ENCODE measurements around the gene TMX2. TPM values are rescaled to one million over a fixed set of nuclear protein-coding genes. Genes with fewer than 3 reads are reported as not detected.

Gene TMX2
- total RNA-seq, 1 experiment from 2014 or later = 93.9 TPM

GRCh38 chr11:57727185-57727584 is 14.8 kb downstream of the TMX2 start:
- CTCF ChIA-PET = no interaction called here
- H3K27ac ChIP-seq (ENCODE audit: low read depth, low read length) = no peak overlapping the region
- peaks cover 0 to 10% of the 10 kb centered on the region in 2 experiments; a peak in 1 of 4 replicates for H3K36me3 ChIP-seq (ENCODE audit: control insufficient read depth in 1 of 2, insufficient read depth in 2 of 2, low read length in 2 of 2)
- no peak for ATAC-seq
- no peaks in the 10 kb centered on the region for H3K9me2 ChIP-seq (ENCODE audit: insufficient read depth)
- no peaks in the 10 kb centered on the region for H3K27me3 ChIP-seq (ENCODE audit: insufficient read depth, low read length)
- peaks cover 100% of the 10 kb centered on the region for H3K79me2 ChIP-seq (ENCODE audit: insufficient read depth, low read length)
- no peaks in the 10 kb centered on the region for H3K9me3 ChIP-seq (ENCODE audit: control insufficient read depth in 1 of 2, insufficient read depth in 1 of 2, low read depth in 1 of 2, low read length in 2 of 2)
- no peak overlapping the region for H2AFZ ChIP-seq (ENCODE audit: low read depth, low read length, poor library complexity, severe bottlenecking)
- RAD21 ChIA-PET (ENCODE audit: low non-redundant PET in 1 of 2, low total read pairs in 2 of 2, uncharacterized antibody in 2 of 2, unreplicated experiment in 2 of 2) = no interaction called here
- H3K4me2 ChIP-seq (ENCODE audit: low read length) = no peak overlapping the region
- BruUV-seq (replicated peaks) = no TSS peak
- intact Hi-C loops (cut with micrococcal nuclease) = no loop called here
- POLR2A ChIA-PET = no interaction called here
- TF ChIP-seq SIN3A (IDR thresholded peaks at IDR 0.05; ENCODE audit: low read depth) (no peak), SRF (IDR thresholded peaks at IDR 0.05; ENCODE audit: low read depth) (no peak), SP1 (IDR thresholded peaks at IDR 0.05; ENCODE audit: low read depth) (no peak), FOSL1 (IDR thresholded peaks at IDR 0.05; ENCODE audit: low read depth) (no peak), ZBTB33 (IDR thresholded peaks at IDR 0.05; ENCODE audit: extremely low read depth, insufficient replicate concordance, low read length) (no peak), CBX3 (IDR thresholded peaks at IDR 0.05; ENCODE audit: low read depth) (no peak), ELF1 (IDR thresholded peaks at IDR 0.05; ENCODE audit: borderline replicate concordance, low read depth) (no peak), CEBPB (IDR thresholded peaks at IDR 0.05; ENCODE audit: low read depth) (no peak), YY1 (IDR thresholded peaks at IDR 0.05; ENCODE audit: extremely low read depth, insufficient replicate concordance, low read depth, low read length) (no peak), POLR2A (IDR thresholded peaks at IDR 0.05; ENCODE audit: borderline replicate concordance, extremely low read depth, insufficient read depth, insufficient read length) (no peak), MAX (IDR thresholded peaks at IDR 0.05) (no peak)
- TF ChIP-seq, protein P1, sequence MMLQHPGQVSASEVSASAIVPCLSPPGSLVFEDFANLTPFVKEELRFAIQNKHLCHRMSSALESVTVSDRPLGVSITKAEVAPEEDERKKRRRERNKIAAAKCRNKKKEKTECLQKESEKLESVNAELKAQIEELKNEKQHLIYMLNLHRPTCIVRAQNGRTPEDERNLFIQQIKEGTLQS (IDR thresholded peaks at IDR 0.05) = no peak
- TF ChIP-seq, protein P2, sequence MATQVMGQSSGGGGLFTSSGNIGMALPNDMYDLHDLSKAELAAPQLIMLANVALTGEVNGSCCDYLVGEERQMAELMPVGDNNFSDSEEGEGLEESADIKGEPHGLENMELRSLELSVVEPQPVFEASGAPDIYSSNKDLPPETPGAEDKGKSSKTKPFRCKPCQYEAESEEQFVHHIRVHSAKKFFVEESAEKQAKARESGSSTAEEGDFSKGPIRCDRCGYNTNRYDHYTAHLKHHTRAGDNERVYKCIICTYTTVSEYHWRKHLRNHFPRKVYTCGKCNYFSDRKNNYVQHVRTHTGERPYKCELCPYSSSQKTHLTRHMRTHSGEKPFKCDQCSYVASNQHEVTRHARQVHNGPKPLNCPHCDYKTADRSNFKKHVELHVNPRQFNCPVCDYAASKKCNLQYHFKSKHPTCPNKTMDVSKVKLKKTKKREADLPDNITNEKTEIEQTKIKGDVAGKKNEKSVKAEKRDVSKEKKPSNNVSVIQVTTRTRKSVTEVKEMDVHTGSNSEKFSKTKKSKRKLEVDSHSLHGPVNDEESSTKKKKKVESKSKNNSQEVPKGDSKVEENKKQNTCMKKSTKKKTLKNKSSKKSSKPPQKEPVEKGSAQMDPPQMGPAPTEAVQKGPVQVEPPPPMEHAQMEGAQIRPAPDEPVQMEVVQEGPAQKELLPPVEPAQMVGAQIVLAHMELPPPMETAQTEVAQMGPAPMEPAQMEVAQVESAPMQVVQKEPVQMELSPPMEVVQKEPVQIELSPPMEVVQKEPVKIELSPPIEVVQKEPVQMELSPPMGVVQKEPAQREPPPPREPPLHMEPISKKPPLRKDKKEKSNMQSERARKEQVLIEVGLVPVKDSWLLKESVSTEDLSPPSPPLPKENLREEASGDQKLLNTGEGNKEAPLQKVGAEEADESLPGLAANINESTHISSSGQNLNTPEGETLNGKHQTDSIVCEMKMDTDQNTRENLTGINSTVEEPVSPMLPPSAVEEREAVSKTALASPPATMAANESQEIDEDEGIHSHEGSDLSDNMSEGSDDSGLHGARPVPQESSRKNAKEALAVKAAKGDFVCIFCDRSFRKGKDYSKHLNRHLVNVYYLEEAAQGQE (IDR thresholded peaks at IDR 0.05; ENCODE audit: low read depth) = no peak
- H3K4me1 ChIP-seq (ENCODE audit: control insufficient read depth in 1 of 2, insufficient read depth in 2 of 2, low read length in 2 of 2) = peaks cover 8 to 14% of the 10 kb centered on the region in 2 experiments
- H3K4me3 ChIP-seq (replicated peaks in 1 of 2; ENCODE audit: low read depth in 1 of 2, low read length in 2 of 2) = no peak overlapping the region
- no peak overlapping the region for H3K9ac ChIP-seq (ENCODE audit: low read length)
- peaks cover 9% of the 10 kb centered on the region; the same call in 1 of the 2 replicates for H4K20me1 ChIP-seq (ENCODE audit: insufficient read depth)
- DNase-seq (ENCODE audit: low read depth, low spot score) = no peak
